ENCODE results near the gene ZBTB3. TPM values are rescaled to one million over a fixed set of nuclear protein-coding genes. Genes with fewer than 3 reads are reported as not detected.

Gene ZBTB3
- total and polyA plus RNA-seq, 2 of the 13 experiments (the other 11 are each of a cell fraction or from before 2014, with no cell fraction given): 3.4 to 5.2 TPM

GRCh38 chr11:62728171-62728988 is 25.6 kb downstream of the ZBTB3 start, which contains the start of gene TTC9C (continued):
- TF ChIP-seq, protein P1, sequence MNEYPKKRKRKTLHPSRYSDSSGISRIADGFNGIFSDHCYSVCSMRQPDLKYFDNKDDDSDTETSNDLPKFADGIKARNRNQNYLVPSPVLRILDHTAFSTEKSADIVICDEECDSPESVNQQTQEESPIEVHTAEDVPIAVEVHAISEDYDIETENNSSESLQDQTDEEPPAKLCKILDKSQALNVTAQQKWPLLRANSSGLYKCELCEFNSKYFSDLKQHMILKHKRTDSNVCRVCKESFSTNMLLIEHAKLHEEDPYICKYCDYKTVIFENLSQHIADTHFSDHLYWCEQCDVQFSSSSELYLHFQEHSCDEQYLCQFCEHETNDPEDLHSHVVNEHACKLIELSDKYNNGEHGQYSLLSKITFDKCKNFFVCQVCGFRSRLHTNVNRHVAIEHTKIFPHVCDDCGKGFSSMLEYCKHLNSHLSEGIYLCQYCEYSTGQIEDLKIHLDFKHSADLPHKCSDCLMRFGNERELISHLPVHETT (CRISPR knock-in tag; conservative IDR thresholded peaks at IDR 0.05): peak; percentile 37; the same call in 1 of the 2 replicates
- no peak for TF ChIP-seq U2AF2 (IDR thresholded peaks at IDR 0.05; ENCODE audit: low read depth, low read length)
- no peak for TF ChIP-seq FOSL2 (CRISPR knock-in tag; IDR thresholded peaks at IDR 0.05)
- no peak for TF ChIP-seq XRCC5 (optimal IDR thresholded peaks at IDR 0.05; ENCODE audit: low read length)
- TF ChIP-seq, protein P2, sequence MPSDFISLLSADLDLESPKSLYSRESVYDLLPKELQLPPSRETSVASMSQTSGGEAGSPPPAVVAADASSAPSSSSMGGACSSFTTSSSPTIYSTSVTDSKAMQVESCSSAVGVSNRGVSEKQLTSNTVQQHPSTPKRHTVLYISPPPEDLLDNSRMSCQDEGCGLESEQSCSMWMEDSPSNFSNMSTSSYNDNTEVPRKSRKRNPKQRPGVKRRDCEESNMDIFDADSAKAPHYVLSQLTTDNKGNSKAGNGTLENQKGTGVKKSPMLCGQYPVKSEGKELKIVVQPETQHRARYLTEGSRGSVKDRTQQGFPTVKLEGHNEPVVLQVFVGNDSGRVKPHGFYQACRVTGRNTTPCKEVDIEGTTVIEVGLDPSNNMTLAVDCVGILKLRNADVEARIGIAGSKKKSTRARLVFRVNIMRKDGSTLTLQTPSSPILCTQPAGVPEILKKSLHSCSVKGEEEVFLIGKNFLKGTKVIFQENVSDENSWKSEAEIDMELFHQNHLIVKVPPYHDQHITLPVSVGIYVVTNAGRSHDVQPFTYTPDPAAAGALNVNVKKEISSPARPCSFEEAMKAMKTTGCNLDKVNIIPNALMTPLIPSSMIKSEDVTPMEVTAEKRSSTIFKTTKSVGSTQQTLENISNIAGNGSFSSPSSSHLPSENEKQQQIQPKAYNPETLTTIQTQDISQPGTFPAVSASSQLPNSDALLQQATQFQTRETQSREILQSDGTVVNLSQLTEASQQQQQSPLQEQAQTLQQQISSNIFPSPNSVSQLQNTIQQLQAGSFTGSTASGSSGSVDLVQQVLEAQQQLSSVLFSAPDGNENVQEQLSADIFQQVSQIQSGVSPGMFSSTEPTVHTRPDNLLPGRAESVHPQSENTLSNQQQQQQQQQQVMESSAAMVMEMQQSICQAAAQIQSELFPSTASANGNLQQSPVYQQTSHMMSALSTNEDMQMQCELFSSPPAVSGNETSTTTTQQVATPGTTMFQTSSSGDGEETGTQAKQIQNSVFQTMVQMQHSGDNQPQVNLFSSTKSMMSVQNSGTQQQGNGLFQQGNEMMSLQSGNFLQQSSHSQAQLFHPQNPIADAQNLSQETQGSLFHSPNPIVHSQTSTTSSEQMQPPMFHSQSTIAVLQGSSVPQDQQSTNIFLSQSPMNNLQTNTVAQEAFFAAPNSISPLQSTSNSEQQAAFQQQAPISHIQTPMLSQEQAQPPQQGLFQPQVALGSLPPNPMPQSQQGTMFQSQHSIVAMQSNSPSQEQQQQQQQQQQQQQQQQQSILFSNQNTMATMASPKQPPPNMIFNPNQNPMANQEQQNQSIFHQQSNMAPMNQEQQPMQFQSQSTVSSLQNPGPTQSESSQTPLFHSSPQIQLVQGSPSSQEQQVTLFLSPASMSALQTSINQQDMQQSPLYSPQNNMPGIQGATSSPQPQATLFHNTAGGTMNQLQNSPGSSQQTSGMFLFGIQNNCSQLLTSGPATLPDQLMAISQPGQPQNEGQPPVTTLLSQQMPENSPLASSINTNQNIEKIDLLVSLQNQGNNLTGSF (CRISPR knock-in tag; IDR thresholded peaks at IDR 0.05): 0 out of 2 replicates have a peak, but pooled peaks have one; percentile 49
- TF ChIP-seq ATF1 (CRISPR knock-in tag; IDR thresholded peaks at IDR 0.05): no peak
- no peak for TF ChIP-seq ZNF766 (CRISPR knock-in tag; IDR thresholded peaks at IDR 0.05; ENCODE audit: borderline replicate concordance)
- TF ChIP-seq ZNF331 (CRISPR knock-in tag; IDR thresholded peaks at IDR 0.05): no peak
- TF ChIP-seq, protein P3, sequence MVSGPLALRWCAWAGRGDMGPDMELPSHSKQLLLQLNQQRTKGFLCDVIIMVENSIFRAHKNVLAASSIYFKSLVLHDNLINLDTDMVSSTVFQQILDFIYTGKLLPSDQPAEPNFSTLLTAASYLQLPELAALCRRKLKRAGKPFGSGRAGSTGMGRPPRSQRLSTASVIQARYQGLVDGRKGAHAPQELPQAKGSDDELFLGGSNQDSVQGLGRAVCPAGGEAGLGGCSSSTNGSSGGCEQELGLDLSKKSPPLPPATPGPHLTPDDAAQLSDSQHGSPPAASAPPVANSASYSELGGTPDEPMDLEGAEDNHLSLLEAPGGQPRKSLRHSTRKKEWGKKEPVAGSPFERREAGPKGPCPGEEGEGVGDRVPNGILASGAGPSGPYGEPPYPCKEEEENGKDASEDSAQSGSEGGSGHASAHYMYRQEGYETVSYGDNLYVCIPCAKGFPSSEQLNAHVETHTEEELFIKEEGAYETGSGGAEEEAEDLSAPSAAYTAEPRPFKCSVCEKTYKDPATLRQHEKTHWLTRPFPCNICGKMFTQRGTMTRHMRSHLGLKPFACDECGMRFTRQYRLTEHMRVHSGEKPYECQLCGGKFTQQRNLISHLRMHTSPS (CRISPR knock-in tag; IDR thresholded peaks at IDR 0.05; ENCODE audit: low read depth): no peak
- TF ChIP-seq DBP (CRISPR knock-in tag; IDR thresholded peaks at IDR 0.05; ENCODE audit: not compliant biosample characterization): no peak
- TF ChIP-seq, protein P4, sequence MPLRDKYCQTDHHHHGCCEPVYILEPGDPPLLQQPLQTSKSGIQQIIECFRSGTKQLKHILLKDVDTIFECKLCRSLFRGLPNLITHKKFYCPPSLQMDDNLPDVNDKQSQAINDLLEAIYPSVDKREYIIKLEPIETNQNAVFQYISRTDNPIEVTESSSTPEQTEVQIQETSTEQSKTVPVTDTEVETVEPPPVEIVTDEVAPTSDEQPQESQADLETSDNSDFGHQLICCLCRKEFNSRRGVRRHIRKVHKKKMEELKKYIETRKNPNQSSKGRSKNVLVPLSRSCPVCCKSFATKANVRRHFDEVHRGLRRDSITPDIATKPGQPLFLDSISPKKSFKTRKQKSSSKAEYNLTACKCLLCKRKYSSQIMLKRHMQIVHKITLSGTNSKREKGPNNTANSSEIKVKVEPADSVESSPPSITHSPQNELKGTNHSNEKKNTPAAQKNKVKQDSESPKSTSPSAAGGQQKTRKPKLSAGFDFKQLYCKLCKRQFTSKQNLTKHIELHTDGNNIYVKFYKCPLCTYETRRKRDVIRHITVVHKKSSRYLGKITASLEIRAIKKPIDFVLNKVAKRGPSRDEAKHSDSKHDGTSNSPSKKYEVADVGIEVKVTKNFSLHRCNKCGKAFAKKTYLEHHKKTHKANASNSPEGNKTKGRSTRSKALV (CRISPR knock-in tag; IDR thresholded peaks at IDR 0.05): no peak
- no peak for TF ChIP-seq ZKSCAN5 (CRISPR knock-in tag; IDR thresholded peaks at IDR 0.05)
- no peak for TF ChIP-seq ZNF772 (CRISPR knock-in tag; IDR thresholded peaks at IDR 0.05)
- 0 out of 2 replicates have a peak, but pooled peaks have one; percentile 30 for TF ChIP-seq GATA4 (IDR thresholded peaks at IDR 0.05; ENCODE audit: borderline replicate concordance, low read depth)
- TF ChIP-seq, protein P5, sequence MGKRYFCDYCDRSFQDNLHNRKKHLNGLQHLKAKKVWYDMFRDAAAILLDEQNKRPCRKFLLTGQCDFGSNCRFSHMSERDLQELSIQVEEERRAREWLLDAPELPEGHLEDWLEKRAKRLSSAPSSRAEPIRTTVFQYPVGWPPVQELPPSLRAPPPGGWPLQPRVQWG (CRISPR knock-in tag; IDR thresholded peaks at IDR 0.05; ENCODE audit: borderline replicate concordance, low read depth): no peak
- no peak for TF ChIP-seq SMARCE1 (IDR thresholded peaks at IDR 0.05; ENCODE audit: borderline replicate concordance)
- peak; percentile 16; the same call in 1 of the 2 replicates for TF ChIP-seq TGIF2 (CRISPR knock-in tag; IDR thresholded peaks at IDR 0.05)
